Measurements from ENCODE around the gene S100P.

The S100P gene

DNA sequence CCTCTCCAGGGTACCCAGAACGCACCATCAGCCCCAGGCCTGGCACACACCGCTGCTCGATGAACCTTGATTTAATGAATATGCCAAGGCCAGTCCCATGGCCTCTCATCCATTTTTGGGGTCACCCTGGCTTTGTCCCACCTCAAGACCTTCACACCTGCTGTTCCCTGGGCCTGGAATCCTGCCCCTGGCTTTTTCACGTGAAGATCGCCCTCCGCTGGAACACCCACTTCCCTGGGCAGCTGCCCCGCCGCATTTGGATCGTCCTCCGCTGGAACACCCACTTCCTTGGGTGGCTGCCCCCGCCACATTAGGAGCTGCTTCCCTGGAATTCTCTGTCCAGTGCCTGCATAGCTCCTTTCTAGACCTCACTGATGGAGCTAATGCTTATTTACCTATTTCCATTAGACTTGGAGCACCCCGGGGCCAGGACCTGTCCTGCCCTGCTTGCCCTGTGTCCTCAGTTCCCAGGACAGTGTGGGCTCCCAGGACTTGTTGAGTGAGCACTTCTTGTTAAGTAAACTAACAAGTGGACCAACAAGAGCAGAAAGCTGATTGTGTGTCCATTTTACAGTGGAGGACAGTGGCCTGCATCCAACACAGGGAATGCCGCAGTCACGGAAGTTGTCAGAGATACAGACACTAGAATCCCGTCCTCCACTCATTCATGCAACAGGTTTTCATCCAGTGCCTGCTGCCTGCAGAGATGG lies 34.8 kb downstream of the S100P start:
- no peak for TF ChIP-seq CTCF (conservative IDR thresholded peaks at IDR 0.05)
- TF ChIP-seq ZFX (IDR thresholded peaks at IDR 0.05): no peak
- peak overlapping the region; percentile 46 for H3K27ac ChIP-seq

- TF ChIP-seq ZFX (IDR thresholded peaks at IDR 0.05): no peak
- TF ChIP-seq CTCF (conservative IDR thresholded peaks at IDR 0.05): no peak
- H3K27ac ChIP-seq: no peak overlapping the region
Observed at GRCh38 chr4:6730603-6731317, 37.1 kb downstream of the S100P start.

DNA sequence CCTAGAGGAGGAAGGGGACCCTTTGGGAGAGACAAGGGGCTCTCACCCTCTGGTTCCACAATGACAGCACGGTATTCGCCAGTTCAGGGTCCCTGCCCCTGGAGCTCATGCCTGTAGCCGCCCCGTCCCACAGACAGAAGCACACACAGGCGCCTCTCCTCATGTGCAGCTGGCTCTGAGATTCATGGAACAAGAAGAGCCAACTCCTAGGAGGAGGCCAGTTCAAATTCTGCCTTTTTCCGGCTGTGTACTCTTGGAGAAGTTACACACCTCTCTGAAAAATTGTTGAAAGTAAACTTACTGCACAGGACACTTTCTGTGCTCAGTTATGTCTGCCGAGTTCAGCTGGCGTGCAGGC lies 37.6 kb downstream of the S100P start:
- TF ChIP-seq CTCF (conservative IDR thresholded peaks at IDR 0.05) (no peak), ZFX (IDR thresholded peaks at IDR 0.05) (no peak)
- no peak overlapping the region for H3K27ac ChIP-seq

DNA sequence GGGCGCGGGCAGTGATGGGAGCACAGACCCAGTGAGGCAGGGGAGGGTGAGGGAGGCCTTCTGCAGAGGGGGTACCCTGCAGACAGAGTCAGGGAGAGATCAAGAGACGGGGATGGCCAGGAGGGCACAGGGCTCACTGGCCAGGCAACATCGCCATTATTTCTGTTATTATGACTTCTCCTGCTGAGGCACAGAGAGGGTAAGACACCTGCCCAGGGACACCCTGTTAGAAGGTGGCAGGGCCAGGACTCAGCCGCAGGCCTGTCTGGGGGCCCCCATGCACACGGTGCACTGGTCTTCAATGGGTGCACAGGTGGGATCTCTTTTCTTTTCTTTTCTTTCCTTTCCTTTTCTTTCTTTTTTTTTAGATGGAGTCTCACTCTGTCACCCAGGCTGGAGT lies 38.1 kb downstream of the S100P start:
- TF ChIP-seq ZFX (IDR thresholded peaks at IDR 0.05) (no peak), CTCF (conservative IDR thresholded peaks at IDR 0.05) (no peak)
- H3K27ac ChIP-seq: peak overlapping the region; percentile 6; the same call in 1 of the 2 replicates

- no peak for TF ChIP-seq ZFX (IDR thresholded peaks at IDR 0.05)
- TF ChIP-seq CTCF (conservative IDR thresholded peaks at IDR 0.05): no peak
- peak overlapping the region; percentile 6; the same call in 1 of the 2 replicates for H3K27ac ChIP-seq
Observed at GRCh38 chr4:6732441-6733357, 39.0 kb downstream of the S100P start.

DNA sequence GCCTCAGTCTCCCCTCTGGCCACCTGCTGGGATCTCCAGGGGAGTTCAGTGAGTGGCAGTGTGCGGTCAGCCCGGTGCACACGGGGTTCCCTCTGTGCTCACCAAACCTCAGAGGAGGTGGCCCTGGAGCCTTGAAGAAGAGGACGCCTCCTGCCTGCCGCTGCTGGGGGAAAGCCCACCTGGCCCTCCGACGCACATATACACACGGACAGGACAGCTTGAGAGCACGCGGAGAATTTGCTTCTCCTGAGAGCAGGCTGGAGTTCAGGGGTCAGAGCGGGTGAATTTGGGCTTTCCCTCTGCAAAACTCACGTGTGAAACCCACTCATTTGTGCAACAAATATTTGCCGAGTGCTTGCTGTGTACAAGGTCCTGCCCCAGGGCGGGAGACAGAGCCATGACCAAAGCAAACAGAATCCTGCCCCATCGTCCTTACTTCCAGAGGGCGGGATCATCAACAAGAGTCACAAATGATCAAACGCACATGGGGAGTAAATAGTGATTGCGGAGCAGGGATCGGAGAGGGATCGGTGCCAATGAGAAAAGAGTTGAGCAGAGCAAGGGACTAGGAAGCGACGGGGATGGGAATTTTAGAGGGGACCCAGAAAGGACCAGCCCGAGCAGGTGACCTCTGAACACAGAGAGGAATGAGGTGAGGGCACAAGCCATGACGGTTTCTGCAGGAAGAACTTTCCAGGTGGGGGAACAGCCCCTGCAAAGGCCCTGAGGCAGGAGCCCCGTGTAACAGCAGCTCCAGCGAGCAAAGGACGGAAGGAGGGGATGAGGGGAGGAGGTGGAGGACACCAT lies 39.9 kb downstream of the S100P start:
- no peak for TF ChIP-seq CTCF (conservative IDR thresholded peaks at IDR 0.05)
- TF ChIP-seq ZFX (IDR thresholded peaks at IDR 0.05): no peak
- H3K27ac ChIP-seq: no peak overlapping the region

Measured in C4-2B (cell line).